Immature natural killer cell (primary cell): Measurements from ENCODE around the gene GAA. TPM values are rescaled to one million over a fixed set of nuclear protein-coding genes. Genes with fewer than 3 reads are reported as not detected.

Experiments used
- DNase-seq, 3 donors: peaks; one replicate each; pipeline ENCODE4 v3.0.0; 2022; ENCODE audit warnings: mixed read lengths in 1 of 3
- H3K27ac Mint-ChIP-seq, 6 donors: one replicate each; pipeline ENCODE4 v1.8.0; 2020; ENCODE audit warnings: mixed read lengths in 6 of 6, mild to moderate bottlenecking in 5 of 6, inconsistent platforms in 4 of 6, moderate library complexity in 3 of 6
- H3K27me3 Mint-ChIP-seq, 3 donors: one replicate each; pipeline ENCODE4 v1.8.0; 2020 to 2021; ENCODE audit warnings: low read depth in 3 of 3, mild to moderate bottlenecking in 3 of 3, mixed read lengths in 3 of 3, moderate library complexity in 3 of 3, inconsistent platforms in 1 of 3
- H3K36me3 Mint-ChIP-seq, 3 donors: one replicate each; pipeline ENCODE4 v1.8.0; 2020; ENCODE audit warnings: mixed read lengths in 3 of 3, inconsistent platforms in 2 of 3, mild to moderate bottlenecking in 2 of 3
- H3K4me1 Mint-ChIP-seq, 2 donors: one replicate each; pipeline ENCODE4 v1.8.0; 2020; ENCODE audit warnings: inconsistent platforms in 2 of 2, mild to moderate bottlenecking in 2 of 2, mixed read lengths in 2 of 2, moderate library complexity in 1 of 2
- H3K4me3 Mint-ChIP-seq, 5 donors: one replicate each; pipeline ENCODE4 v1.8.0; 2020; ENCODE audit warnings: mild to moderate bottlenecking in 5 of 5, mixed read lengths in 5 of 5, inconsistent platforms in 3 of 5, moderate library complexity in 3 of 5
- H3K9me3 Mint-ChIP-seq, 6 donors: one replicate each; pipeline ENCODE4 v1.8.0; 2020; ENCODE audit warnings: mild to moderate bottlenecking in 6 of 6, mixed read lengths in 6 of 6, inconsistent platforms in 4 of 6, moderate library complexity in 3 of 6
- polyA plus RNA-seq, 3 donors: library from polyadenylated mRNA; unstranded; fragments of 300-500 nt; fragmentation: Illumina TruSeq; gene quantifications; one replicate each; pipeline ENCODE4 v1.2.3, GENCODE V29; 2021

GAA gene
- polyA plus RNA-seq, 3 donors from 2014 or later, result 14.7 to 20.0 (median 15.4) TPM

DNA sequence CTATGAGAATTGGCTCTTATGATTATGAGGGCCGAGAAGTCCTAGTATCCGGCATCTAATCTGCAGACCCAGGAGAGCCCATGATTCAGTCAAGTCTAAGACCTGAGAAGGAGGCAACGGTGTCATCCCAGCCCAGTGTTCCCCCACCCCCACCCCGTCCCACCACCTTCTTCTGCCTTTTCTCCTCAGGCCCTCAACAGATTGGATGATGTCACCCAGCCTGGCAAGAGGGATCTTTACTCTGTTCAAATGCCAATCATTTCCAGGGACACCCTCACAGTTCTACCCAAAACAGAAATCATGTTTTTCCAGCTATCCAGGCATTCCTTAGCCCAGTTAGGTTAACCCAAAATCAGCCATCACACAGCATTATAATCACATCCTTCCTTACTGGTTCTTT is 10.0 kb upstream of the GAA start:
- H3K36me3 Mint-ChIP-seq, result no peaks in the 10 kb centered on the region
- H3K4me1 Mint-ChIP-seq, result no peaks in the 10 kb centered on the region
- no peaks in the 10 kb centered on the region for H3K9me3 Mint-ChIP-seq
- H3K27me3 Mint-ChIP-seq, result peaks cover 2 to 4% (median 3%) of the 10 kb centered on the region in 3 donors
- DNase-seq, result no peak
- no peak overlapping the region for H3K27ac Mint-ChIP-seq
- H3K4me3 Mint-ChIP-seq, result no peak overlapping the region

DNA sequence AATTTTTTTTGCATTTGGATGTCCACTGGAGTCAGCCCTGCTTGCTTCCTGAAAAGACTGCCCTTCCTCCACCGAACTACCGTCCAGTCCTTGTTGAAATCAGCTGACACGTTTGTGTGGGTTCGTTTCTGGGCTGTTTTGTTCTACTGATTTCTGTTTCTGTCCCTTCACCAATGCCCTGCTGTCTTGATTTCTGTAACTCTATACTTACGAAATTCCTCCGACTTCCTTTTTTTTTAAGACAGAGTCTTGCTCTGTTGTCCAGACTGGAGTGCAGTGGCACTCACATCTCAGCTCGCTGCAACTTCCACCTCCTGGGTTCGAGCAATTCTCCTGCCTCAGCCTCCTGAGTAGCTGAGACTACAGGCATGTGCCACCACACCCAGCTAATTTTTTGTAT is 8.4 kb upstream of the GAA start:
- no peaks in the 10 kb centered on the region for H3K9me3 Mint-ChIP-seq
- no peak overlapping the region for H3K4me3 Mint-ChIP-seq
- no peak for DNase-seq
- no peaks in the 10 kb centered on the region for H3K4me1 Mint-ChIP-seq
- no peaks in the 10 kb centered on the region for H3K36me3 Mint-ChIP-seq
- peaks cover 2 to 7% (median 5%) of the 10 kb centered on the region in 3 donors for H3K27me3 Mint-ChIP-seq
- H3K27ac Mint-ChIP-seq, result no peak overlapping the region

DNA sequence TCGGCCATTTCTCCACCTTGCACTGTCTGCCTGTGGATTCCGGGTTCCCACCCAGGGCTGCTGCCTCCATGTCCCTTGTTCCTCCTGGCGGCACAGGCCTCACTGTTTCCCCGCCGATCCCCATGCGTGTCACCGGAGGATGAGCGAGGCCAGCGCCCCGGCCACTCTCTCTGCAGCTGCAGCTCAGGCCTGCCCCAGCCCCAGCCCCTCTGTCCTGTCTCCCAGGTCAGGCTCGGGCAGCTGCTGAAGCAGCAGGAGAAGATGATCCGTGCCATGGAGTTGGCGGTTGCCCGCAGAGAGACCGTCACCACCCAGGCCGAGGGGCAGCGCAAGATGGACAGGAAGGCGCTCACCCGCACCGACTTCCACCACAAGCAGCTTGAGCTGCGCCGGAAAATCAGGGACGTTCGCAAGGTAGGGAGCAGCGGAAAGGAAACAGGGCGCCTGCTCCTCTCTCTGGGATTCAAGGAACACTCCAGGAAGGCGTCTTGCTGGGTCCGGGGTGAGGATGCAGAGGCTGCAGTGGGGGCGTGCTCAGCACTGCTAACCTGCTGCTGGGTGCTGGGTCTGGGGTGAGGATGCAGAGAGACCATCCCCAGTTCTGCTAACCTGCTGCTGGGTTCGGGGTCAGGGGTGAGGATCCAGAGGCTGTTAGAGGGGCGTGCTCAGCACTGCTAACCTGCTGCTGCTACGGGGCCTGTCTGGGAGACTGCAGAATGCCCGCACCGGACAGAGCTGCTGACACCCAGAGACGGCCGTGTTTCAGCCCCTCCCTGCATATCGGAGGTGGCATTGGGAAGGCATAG is 6.1 kb upstream of the GAA start:
- Mint-ChIP-seq H3K27ac (no peak overlapping the region), H3K27me3 (peaks cover 3 to 10% (median 4%) of the 10 kb centered on the region in 3 donors), H3K4me3 (no peak overlapping the region), H3K36me3 (no peaks in the 10 kb centered on the region), H3K9me3 (peaks cover 0 to 1% (median 0%) of the 10 kb centered on the region in 6 donors), H3K4me1 (peaks cover 1 to 2% of the 10 kb centered on the region in 2 donors)
- DNase-seq, result no peak

DNA sequence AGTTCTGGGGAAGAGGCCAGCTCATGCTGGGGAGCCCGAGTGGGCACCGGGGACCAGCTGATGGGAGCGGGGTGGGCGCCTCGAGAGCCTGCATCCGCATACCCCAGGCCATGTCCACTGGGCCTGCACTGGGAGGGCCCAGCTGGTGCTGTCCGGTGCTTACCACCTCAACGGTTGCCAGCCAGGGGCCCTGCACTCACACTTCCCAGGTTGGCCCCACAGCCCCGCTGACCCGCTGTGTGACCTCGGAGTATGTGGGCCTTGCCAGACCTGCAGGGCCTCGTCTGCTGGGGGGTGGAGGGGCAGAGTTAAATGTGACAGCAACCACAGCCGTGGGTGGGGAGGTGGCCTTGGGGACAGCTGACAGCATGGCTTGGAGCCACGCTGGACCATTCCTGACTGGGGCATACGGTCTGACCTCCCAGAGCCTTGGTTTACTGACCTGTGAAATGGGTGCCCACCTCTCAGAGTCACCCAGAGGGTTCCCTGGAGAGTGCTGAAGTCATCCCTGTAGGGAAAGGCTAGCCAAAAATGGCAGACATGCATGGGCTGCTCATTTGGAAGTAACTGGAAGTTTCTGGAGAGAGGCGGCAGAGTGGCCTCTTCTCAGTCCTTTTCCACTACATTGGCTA is 5.4 kb upstream of the GAA start:
- Mint-ChIP-seq H3K27ac (no peak overlapping the region), H3K27me3 (peaks cover 4 to 8% (median 7%) of the 10 kb centered on the region in 3 donors), H3K4me1 (peaks cover 8 to 9% of the 10 kb centered on the region in 2 donors), H3K9me3 (peaks cover 0 to 1% (median 0%) of the 10 kb centered on the region in 6 donors), H3K4me3 (no peak overlapping the region), H3K36me3 (no peaks in the 10 kb centered on the region)
- no peak for DNase-seq

DNA sequence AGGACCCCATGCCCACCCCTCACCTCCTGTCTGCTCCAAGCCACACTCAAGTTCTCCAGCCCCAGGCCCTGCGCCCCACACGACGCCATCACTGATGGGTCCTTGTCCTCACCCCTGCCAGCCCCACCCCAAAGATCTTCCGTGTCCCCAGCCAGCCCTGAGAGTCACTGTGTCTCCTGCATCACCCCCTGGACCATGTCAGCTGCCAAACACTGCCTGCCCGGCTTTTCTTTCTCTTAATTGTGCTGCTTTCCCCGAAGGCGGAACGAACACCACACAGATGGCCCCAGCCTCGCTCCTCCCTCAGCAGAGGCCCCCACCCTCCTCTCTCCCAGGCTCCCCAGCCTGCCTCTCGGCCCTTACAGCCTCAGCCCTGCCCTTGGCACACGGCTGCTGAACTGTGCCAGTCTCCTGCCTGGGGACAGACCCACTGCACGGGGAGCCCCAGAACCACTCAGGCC is 4.8 kb upstream of the GAA start:
- H3K9me3 Mint-ChIP-seq, result peaks cover 0 to 1% (median 0%) of the 10 kb centered on the region in 6 donors
- H3K4me1 Mint-ChIP-seq, result peaks cover 9 to 10% of the 10 kb centered on the region in 2 donors
- no peak overlapping the region for H3K27ac Mint-ChIP-seq
- H3K4me3 Mint-ChIP-seq, result no peak overlapping the region
- H3K36me3 Mint-ChIP-seq, result no peaks in the 10 kb centered on the region
- H3K27me3 Mint-ChIP-seq, result peaks cover 5 to 9% (median 8%) of the 10 kb centered on the region in 3 donors
- DNase-seq, result no peak

DNA sequence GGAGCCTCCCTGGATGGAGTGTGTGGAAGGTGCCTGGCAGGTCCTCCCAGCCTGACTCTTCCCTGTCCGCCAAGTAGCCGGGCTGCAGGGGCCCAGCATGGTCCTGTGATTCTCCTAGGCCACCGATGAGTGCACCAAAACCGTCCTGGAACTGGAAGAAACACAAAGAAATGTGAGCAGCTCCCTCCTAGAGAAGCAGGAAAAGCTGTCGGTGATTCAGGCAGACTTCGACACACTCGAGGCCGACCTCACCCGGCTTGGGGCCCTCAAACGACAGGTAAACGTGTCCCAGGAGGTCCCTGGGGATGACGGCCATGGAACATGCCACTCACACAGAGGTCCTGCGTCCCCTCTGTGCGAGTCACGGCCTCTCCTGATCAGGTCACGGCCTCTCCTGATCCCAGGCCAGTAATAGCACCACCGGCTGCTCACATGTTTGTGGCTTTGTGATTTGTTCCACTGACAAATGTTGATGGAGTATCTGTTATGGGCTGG is 4.2 kb upstream of the GAA start:
- H3K36me3 Mint-ChIP-seq, result no peaks in the 10 kb centered on the region
- peaks cover 0 to 1% (median 0%) of the 10 kb centered on the region in 6 donors for H3K9me3 Mint-ChIP-seq
- DNase-seq, result no peak
- peaks cover 15% of the 10 kb centered on the region in 2 donors for H3K4me1 Mint-ChIP-seq
- no peak overlapping the region for H3K4me3 Mint-ChIP-seq
- H3K27me3 Mint-ChIP-seq, result peaks cover 9 to 14% (median 10%) of the 10 kb centered on the region in 3 donors
- H3K27ac Mint-ChIP-seq, result no peak overlapping the region

DNA sequence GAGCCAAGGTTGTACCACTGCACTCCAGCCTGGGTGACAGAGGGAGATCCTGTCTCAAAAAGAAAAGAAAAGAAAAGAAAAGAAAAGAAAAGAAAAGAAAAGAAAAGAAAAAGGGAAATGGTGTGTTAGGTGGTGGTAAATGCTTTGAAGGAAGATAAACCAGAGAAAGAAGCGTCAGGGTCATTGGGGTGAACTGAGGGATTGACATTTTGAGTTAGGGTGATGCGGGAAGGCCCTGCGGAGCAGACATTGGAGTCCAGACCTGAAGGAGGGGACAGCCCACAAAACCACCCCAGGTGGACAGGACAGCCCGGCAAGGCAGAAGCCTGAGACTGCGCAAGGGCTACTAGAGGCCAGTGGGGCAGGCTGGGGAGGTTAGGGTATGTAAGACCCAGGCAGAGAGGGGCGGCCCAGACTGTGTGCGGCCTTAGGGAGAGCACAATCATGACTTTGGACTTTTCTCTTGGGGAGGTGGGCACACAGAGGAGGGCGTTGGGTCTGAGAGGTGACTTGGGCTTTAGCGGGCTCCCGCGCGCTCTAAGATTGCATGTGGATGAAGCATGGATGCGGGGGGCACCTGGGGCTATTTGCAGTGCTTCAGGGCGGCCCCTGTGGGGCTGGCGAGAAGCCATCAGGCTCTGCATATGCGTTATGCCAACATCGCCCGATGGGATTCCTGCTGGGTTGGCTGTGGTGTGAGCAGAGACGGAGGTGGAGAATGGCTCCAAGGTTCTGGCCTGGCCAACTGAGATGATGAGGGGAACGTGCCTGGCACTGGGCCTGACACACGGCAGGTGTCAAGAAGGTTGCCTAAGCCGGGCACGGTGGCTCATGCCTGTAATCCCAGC is 3.3 kb upstream of the GAA start:
- DNase-seq, result no peak
- Mint-ChIP-seq H3K4me1 (peaks cover 18 to 21% of the 10 kb centered on the region in 2 donors), H3K9me3 (peaks cover 0 to 1% (median 0%) of the 10 kb centered on the region in 6 donors), H3K36me3 (no peaks in the 10 kb centered on the region), H3K4me3 (no peak overlapping the region), H3K27ac (no peak overlapping the region), H3K27me3 (peaks cover 9 to 14% (median 10%) of the 10 kb centered on the region in 3 donors)

DNA sequence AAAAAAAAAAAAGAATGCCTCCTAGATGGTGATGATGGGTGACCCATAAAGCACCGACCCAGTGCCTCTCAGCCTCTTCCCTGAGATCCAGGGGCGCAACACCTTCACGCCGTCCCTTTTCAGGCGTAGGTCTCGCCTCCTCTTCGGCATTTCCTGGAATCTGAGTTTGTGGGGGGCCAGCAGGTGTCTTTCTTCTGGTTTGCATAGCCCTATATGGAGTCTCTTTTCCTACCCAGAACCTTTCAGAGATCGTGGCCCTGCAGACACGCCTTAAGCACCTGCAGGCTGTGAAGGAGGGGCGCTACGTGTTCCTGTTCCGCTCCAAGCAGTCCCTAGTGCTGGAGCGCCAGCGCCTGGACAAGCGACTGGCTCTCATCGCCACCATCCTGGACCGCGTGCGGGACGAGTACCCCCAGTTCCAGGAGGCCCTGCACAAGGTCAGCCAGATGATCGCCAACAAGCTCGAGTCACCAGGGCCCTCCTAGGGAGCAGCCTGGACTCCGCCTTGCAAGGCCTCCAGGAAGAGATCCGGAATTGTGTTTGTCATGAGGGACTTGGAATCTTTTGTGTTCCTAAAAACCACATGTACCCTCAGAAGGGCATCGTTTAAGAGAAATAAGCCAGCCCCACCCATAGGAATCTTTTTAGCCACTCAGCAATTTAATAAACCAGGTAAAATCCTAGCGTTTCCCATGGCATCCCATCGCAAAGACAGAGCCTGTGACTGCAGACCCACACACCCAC is 1.9 kb upstream of the GAA start:
- peaks cover 10 to 14% (median 11%) of the 10 kb centered on the region in 3 donors for H3K27me3 Mint-ChIP-seq
- peaks cover 18 to 24% of the 10 kb centered on the region in 2 donors for H3K4me1 Mint-ChIP-seq
- H3K36me3 Mint-ChIP-seq, result no peaks in the 10 kb centered on the region
- DNase-seq, result no peak
- H3K4me3 Mint-ChIP-seq, result peak overlapping the region in 4 of 5 donors; percentile 17 to 88 (median 44)
- H3K27ac Mint-ChIP-seq, result no peak overlapping the region
- peaks cover 0 to 1% (median 0%) of the 10 kb centered on the region in 6 donors for H3K9me3 Mint-ChIP-seq

DNA sequence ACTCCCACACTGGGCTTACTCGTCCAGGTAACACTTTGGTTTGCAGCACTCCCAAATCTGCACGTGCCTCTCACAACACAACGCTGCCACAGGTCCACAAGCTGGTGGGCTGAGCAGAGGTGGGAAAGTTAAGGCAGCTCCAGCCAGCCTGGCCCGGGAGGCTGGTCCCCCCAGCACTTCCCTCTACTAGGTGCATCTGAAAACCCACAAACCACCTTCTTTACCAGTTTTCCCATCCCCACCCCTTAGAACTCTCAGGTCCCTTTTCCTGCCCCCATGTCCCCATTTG is 1.4 kb upstream of the GAA start:
- no peak overlapping the region for H3K27ac Mint-ChIP-seq
- H3K27me3 Mint-ChIP-seq, result peaks cover 11 to 14% (median 11%) of the 10 kb centered on the region in 3 donors
- no peaks in the 10 kb centered on the region for H3K36me3 Mint-ChIP-seq
- H3K9me3 Mint-ChIP-seq, result peaks cover 0 to 1% (median 0%) of the 10 kb centered on the region in 6 donors
- peaks cover 18 to 24% of the 10 kb centered on the region in 2 donors for H3K4me1 Mint-ChIP-seq
- no peak for DNase-seq
- H3K4me3 Mint-ChIP-seq, result peak overlapping the region; percentile 40 to 94 (median 88)

DNA sequence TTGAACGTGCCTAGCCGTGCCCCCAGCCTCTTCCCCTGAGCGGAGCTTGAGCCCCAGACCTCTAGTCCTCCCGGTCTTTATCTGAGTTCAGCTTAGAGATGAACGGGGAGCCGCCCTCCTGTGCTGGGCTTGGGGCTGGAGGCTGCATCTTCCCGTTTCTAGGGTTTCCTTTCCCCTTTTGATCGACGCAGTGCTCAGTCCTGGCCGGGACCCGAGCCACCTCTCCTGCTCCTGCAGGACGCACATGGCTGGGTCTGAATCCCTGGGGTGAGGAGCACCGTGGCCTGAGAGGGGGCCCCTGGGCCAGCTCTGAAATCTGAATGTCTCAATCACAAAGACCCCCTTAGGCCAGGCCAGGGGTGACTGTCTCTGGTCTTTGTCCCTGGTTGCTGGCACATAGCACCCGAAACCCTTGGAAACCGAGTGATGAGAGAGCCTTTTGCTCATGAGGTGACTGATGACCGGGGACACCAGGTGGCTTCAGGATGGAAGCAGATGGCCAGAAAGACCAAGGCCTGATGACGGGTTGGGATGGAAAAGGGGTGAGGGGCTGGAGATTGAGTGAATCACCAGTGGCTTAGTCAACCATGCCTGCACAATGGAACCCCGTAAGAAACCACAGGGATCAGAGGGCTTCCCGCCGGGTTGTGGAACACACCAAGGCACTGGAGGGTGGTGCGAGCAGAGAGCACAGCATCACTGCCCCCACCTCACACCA is 724 bp downstream of the GAA start:
- Mint-ChIP-seq H3K27me3 (peaks cover 8 to 12% (median 11%) of the 10 kb centered on the region in 3 donors), H3K4me1 (peaks cover 18 to 24% of the 10 kb centered on the region in 2 donors), H3K9me3 (peaks cover 0 to 1% (median 0%) of the 10 kb centered on the region in 6 donors), H3K27ac (peak overlapping the region; percentile 60 to 91 (median 83)), H3K4me3 (peak overlapping the region; percentile 90 to 92 (median 90)), H3K36me3 (no peaks in the 10 kb centered on the region)
- no peak for DNase-seq

DNA sequence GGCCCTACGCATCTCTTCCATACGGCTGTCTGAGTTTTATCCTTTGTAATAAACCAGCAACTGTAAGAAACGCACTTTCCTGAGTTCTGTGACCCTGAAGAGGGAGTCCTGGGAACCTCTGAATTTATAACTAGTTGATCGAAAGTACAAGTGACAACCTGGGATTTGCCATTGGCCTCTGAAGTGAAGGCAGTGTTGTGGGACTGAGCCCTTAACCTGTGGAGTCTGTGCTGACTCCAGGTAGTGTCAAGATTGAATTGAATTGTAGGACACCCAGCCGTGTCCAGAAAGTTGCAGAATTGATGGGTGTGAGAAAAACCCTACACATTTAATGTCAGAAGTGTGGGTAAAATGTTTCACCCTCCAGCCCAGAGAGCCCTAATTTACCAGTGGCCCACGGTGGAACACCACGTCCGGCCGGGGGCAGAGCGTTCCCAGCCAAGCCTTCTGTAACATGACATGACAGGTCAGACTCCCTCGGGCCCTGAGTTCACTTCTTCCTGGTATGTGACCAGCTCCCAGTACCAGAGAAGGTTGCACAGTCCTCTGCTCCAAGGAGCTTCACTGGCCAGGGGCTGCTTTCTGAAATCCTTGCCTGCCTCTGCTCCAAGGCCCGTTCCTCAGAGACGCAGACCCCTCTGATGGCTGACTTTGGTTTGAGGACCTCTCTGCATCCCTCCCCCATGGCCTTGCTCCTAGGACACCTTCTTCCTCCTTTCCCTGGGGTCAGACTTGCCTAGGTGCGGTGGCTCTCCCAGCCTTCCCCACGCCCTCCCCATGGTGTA is 1.5 kb downstream of the GAA start:
- H3K27me3 Mint-ChIP-seq, result peaks cover 8 to 12% (median 8%) of the 10 kb centered on the region in 3 donors
- peaks cover 18 to 24% of the 10 kb centered on the region in 2 donors for H3K4me1 Mint-ChIP-seq
- peak overlapping the region; percentile 7 to 86 (median 47) for H3K27ac Mint-ChIP-seq
- H3K9me3 Mint-ChIP-seq, result peaks cover 0 to 1% (median 0%) of the 10 kb centered on the region in 6 donors
- H3K36me3 Mint-ChIP-seq, result no peaks in the 10 kb centered on the region
- peak overlapping the region; percentile 63 to 92 (median 90) for H3K4me3 Mint-ChIP-seq
- DNase-seq, result no peak
